Brain pericyte (primary cell): ENCODE results near the gene MCF2L2.
A peak's percentile ranks its signal among the peaks of the same experiment; 100 is the strongest.
"Not testable (repeated sequence)": the region's sequence is repeated elsewhere in the genome, so short reads cannot be mapped to it uniquely, and the experiment has no call there.

Experiments used
- DNase-seq: peaks from one replicate; pipeline ENCODE4 v3.0.0-alpha.2; 2012; ENCODE audit warnings: low read depth, low spot score

The MCF2L2 gene

GRCh38 chr3:183396662-183397391 lies 31.6 kb downstream of the MCF2L2 start:
- DNase-seq = no peak

- no peak for DNase-seq
Observed at GRCh38 chr3:183394150-183394549, 34.3 kb downstream of the MCF2L2 start.

- DNase-seq = no peak
Observed at GRCh38 chr3:183393625-183394024, 34.8 kb downstream of the MCF2L2 start.

GRCh38 chr3:183392186-183393034 lies 36.0 kb downstream of the MCF2L2 start:
- no peak for DNase-seq

DNA sequence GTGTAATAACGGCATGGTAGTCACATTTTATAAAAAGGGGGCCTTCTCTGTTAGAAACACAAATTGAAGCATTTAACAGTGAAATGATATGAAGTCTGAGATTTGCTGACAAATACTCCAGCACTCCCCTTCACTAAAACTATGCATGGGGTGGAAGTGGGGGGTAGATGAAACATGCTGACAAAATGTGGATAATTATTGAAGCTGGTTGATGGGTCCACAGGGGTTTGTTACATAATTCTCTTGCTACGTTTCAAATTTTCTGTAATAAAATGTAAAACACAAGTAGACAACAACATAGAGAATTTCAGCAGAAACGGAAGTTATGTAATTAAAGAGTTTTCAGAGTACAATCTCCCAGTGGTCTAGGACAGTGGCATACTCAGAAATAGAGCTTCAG lies 37.0 kb downstream of the MCF2L2 start:
- DNase-seq = no peak

DNA sequence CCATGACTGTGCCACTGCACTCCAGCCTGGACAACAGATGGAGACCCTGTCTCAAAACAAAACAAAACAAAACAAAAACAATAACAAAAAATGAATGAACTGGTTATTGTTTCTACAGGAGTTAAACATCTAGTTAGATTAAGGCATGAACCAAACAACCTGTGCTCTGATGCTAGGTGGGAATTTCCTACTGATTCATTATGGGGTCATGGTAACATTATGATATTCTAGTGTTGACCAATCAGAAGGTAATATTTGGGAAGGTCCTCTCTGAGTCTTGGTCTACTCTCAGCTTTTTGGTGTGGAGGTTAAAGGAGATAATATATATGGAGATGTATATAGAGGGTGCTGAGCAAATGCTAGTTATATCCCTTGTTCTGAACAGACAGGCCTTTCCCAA lies 37.6 kb downstream of the MCF2L2 start:
- DNase-seq = no peak

- no peak for DNase-seq
Observed at GRCh38 chr3:183388213-183388895, 40.1 kb downstream of the MCF2L2 start.

DNA sequence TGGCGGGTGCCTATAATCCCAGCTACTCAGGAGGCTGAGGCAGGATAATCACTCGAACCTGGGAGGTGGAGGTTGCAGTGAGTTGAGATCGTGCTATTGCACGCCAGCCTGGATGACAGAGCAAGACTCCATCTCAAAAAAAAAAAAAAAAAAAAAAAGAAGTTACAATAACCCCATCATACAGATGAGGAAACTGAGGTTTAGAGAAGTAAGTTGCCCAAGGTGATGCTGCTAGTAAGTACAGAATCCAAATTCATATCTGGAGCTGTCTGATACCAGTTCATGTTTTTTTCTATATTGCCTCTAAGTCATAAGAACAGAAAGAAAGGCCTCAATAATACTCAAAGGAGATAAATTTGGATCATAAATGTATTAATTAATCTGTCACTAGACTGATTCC lies 40.6 kb downstream of the MCF2L2 start:
- DNase-seq = no peak

- DNase-seq = no peak
Observed at GRCh38 chr3:183386651-183387050, 41.8 kb downstream of the MCF2L2 start.

DNA sequence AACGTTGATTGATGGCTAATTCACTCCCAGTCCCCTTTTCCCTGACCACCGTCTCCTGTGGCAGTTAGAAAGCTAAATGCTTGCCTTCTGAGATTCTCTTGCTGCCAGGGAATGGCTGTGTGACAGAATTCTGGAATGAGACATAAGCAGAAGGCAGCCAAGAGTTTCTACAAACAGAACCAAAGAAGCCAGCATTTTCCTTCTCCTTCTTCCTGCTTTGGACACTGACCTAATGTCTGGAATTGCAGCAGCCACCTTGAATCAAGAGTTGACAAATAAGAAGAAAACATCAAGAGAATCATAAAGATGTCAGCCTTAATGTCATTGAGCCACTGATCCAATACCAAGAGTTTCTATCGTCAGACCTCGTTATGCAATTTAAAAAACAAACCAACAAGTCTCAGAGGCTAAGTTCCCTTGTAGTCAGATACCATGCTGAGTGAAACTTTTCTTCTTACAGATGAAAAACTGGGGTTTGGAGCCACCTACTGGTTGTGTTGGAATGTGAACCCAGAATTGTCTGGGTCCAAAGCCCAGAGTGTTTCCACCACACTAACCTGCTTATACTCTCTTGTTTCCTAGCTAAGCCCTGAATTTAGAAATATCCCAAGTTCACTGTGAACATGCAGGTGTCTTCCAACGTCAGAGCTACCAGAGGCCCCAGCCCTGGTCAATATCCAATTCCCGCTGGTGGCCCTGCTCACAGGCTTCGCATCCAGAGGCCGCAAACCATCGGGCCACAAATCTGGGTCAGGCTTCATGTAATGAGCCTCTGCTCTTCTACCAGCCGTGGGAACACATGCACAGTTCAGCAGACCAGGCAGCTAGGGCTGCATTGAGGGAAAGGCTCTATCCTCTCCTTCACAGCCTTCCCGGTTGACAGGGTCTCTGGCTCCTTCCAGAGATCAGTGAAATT lies 42.5 kb downstream of the MCF2L2 start:
- peak; percentile 39 for DNase-seq

GRCh38 chr3:183381673-183382072 lies 46.7 kb downstream of the MCF2L2 start:
- no peak for DNase-seq

DNA sequence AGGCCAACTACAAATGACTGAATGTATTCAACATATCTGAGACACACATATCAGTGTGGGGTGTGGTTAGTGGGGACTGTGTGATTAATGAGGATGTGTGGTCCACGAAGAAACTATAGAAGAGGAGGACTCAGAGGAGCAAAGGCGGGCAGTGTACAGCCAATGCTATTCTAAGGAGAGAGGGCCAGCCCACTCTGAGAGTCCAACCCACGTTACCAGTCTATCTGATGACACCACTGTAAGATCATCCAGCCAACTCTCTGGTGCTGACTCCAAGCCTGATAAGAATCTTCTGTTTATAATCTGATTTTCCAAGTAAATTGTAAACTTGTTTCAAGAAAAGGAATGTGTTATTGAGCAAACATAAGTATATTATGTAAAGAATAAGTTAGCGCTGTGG lies 47.2 kb downstream of the MCF2L2 start:
- DNase-seq = no peak

GRCh38 chr3:183378951-183379350 lies 49.5 kb downstream of the MCF2L2 start:
- no peak for DNase-seq

GRCh38 chr3:183378545-183378944 lies 49.9 kb downstream of the MCF2L2 start:
- no peak for DNase-seq

DNA sequence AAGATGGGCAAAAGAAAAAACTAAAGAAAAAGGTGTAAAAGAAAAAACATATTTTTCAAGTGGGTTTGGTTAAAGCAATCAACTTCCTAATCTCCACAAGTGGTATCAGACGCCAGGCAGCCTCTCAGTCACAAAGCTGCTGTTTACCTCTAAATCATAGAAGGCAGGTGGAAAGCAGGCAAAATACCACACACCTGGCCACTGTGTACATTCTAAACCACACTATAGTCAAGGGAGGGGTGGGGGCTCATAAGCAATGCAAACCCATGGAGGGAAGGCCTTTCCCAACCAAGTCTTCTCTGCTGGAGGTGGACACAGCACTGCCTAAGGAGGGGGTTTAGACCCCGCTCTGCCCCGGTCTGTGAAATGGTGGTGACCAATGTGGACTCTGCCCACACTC lies 50.4 kb downstream of the MCF2L2 start:
- DNase-seq = no peak

- no peak for DNase-seq
Observed at GRCh38 chr3:183377307-183377959, 51.0 kb downstream of the MCF2L2 start.

GRCh38 chr3:183375787-183376186 lies 52.6 kb downstream of the MCF2L2 start:
- DNase-seq = no peak

- no peak for DNase-seq
Observed at GRCh38 chr3:183375337-183375736, 53.1 kb downstream of the MCF2L2 start.

GRCh38 chr3:183372911-183373310 lies 55.5 kb downstream of the MCF2L2 start:
- DNase-seq = no peak

DNA sequence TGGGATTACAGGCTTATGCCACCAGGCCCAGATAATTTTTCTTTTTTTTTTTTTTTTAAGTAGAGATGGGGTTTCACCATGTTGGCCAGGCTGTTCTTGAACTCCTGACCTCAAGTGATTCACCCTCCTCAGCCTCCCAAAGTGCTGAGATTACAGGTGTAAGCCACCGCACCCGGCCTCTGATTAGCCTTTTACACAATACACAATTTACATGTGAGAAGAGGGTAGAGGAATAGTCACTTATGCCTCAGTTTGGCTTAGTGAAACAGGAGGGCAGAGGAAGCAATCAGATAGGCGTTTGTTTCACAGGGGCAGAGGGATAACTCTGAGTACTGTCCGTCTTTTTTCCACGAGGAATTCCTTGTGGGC lies 56.8 kb downstream of the MCF2L2 start:
- not testable (repeated sequence) for DNase-seq

DNA sequence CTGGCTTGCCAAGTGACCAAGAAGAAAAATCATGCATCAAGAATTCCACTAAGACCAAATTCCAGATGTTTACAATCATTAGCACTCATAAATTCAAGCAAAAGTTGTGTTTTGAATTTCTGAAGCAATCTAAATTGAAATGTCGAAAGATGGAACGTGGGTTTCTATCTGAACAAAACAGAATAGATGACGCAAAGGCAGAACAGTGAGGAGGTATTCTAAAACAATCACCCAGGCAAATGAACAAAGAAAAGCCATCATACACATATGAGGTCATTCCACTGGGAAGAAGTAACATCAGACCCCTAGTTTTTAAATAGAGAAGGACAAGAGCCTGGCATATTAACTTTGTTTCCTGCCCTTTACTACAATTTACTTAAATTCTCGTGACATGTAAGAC lies 58.0 kb downstream of the MCF2L2 start:
- no peak for DNase-seq
